K562 (cell line): ENCODE results near the gene PCYT1A. TPM values are rescaled to one million over a fixed set of nuclear protein-coding genes. Genes with fewer than 3 reads are reported as not detected.

Source experiments
- BRCA1 ChIP-seq, 2 experiments: fragments of 450-650 bp in 1 of 2; sonication (generic) in 1 of 2; formaldehyde crosslinking in 1 of 2; IDR thresholded peaks; 2 replicates each; pipeline versions ENCODE4 v1.5.0 to v1.6.1; 2017 to 2020; ENCODE audit warnings: mild to moderate bottlenecking in 1 of 2, missing genetic modification reagents in 1 of 2
- CC2D1A ChIP-seq: fragments of 450-650 bp; IDR thresholded peaks from 2 replicates; pipeline ENCODE4 v1.6.1; 2017; ENCODE audit warnings: mild to moderate bottlenecking
- CCNT2 ChIP-seq: IDR thresholded peaks from 2 replicates; pipeline ENCODE4 v1.6.1; 2011; ENCODE audit warnings: borderline replicate concordance, low read depth, mild to moderate bottlenecking, moderate library complexity, mixed read lengths, low read length; ENCODE audit not compliant: insufficient read length; ENCODE audit errors: extremely low read depth
- MBD2 ChIP-seq: sonication (generic); IDR thresholded peaks from 2 replicates; pipeline ENCODE4 v1.6.1; 2016; ENCODE audit warnings: low read depth, borderline replicate concordance
- MED1 ChIP-seq: sonication (generic); formaldehyde crosslinking; IDR thresholded peaks from 2 replicates; pipeline ENCODE4 v1.8.1; 2023; ENCODE audit warnings: missing genetic modification reagents, borderline replicate concordance
- NEUROD1 ChIP-seq: fragments of 150-350 bp; IDR thresholded peaks from 2 replicates; pipeline ENCODE4 v1.6.1; 2014; ENCODE audit warnings: borderline replicate concordance, low read length, low read depth; ENCODE audit not compliant: partially characterized antibody
- PHF8 ChIP-seq: fragments of 200-600 bp; sonication (generic); IDR thresholded peaks from 2 replicates; pipeline ENCODE4 v1.6.1; 2012; ENCODE audit warnings: mixed run types, mild to moderate bottlenecking, inconsistent platforms, low read length, moderate library complexity, borderline replicate concordance
- PTBP1 ChIP-seq: fragments of 200-400 bp; formaldehyde crosslinking; IDR thresholded peaks from 2 replicates; pipeline ENCODE4 v1.6.1; 2017; ENCODE audit warnings: low read depth, low read length
- PTTG1 ChIP-seq: fragments of 450-650 bp; IDR thresholded peaks from 2 replicates; pipeline ENCODE4 v1.6.1; 2016; ENCODE audit warnings: low read depth, mild to moderate bottlenecking, missing genetic modification characterization, missing compliant biosample characterization
- RB1 ChIP-seq: fragments of 450-650 bp; IDR thresholded peaks from 2 replicates; pipeline ENCODE4 v1.6.1; 2017; ENCODE audit warnings: low read depth, mild to moderate bottlenecking
- SMC3 ChIP-seq: conservative IDR thresholded peaks from 2 replicates; pipeline ENCODE4 v1.6.1; 2011; ENCODE audit warnings: low read depth, low read length, improper control_type of control experiment; ENCODE audit not compliant: insufficient read depth
- STAT5A ChIP-seq: IDR thresholded peaks from 2 replicates; pipeline ENCODE4 v1.6.1; 2012; ENCODE audit warnings: low read length, inconsistent platforms, borderline replicate concordance
- ZNF24 ChIP-seq: fragments of 450-650 bp; IDR thresholded peaks from 2 replicates; pipeline ENCODE4 v1.6.1; 2016
- ZNF263 ChIP-seq: sonication (generic); formaldehyde crosslinking; IDR thresholded peaks from 2 replicates; pipeline ENCODE4 v1.8.0; 2022; ENCODE audit warnings: mild to moderate bottlenecking, missing genetic modification reagents, borderline replicate concordance
- ZNF644 ChIP-seq: fragments of 200-800 bp; sonication (Bioruptor generic); IDR thresholded peaks from 2 replicates; pipeline ENCODE4 v1.6.1; 2016; ENCODE audit warnings: low read depth, missing genetic modification characterization, missing compliant biosample characterization
- polyA plus RNA-seq, 8 experiments: library from polyadenylated mRNA; depleted of rRNA in 4 of 8; stranded (reverse) in 5 of 8; unstranded in 3 of 8; fragments of >200 nt; fragmentation: Nextera tagmentation in 2 of 8; fragmentation: Illumina TruSeq in 1 of 8; extraction: Ambion mirVana in 2 of 8; extraction: Trizol in 1 of 8; gene quantifications; 2 replicates each; pipeline versions ENCODE4 v1.2.1 to v1.2.3, GENCODE V29; 2011 to 2014; ENCODE audit warnings: inconsistent platforms in 1 of 8, missing spikeins in 1 of 8
- total RNA-seq, 7 experiments: library from RNA; depleted of rRNA in 6 of 7; stranded (reverse); fragments of >200 nt in 6 of 7; fragmentation: Illumina TruSeq in 2 of 7; extraction: Trizol in 2 of 7; gene quantifications; 2 replicates each; pipeline versions ENCODE4 v1.2.1 to v1.2.3, GENCODE V29; 2011 to 2021; ENCODE audit warnings: low replicate concordance in 1 of 7
- TF ChIP-seq, protein P1 (sequence below): sonication (generic); formaldehyde crosslinking; IDR thresholded peaks from 2 replicates; pipeline ENCODE4 v1.8.1; 2022; ENCODE audit warnings: missing genetic modification reagents
- TF ChIP-seq, protein P2 (sequence below), 2 experiments: IDR thresholded peaks in 1 of 2; conservative IDR thresholded peaks in 1 of 2; 2 replicates each; pipeline ENCODE4 v1.6.1; 2016; ENCODE audit warnings: low read depth in 2 of 2, mild to moderate bottlenecking in 1 of 2, missing compliant biosample characterization in 1 of 2, missing genetic modification characterization in 1 of 2, moderate library complexity in 1 of 2
- TF ChIP-seq, protein P3 (sequence below): fragments of 450-650 bp; IDR thresholded peaks from 2 replicates; pipeline ENCODE4 v1.6.1; 2018; ENCODE audit warnings: mild to moderate bottlenecking, low read depth; ENCODE audit not compliant: partially characterized antibody
- TF ChIP-seq, protein P4 (sequence below): fragments of 250-450 bp; sonication (Bioruptor Pico); IDR thresholded peaks from 2 replicates; pipeline ENCODE4 v1.8.0; 2022; ENCODE audit warnings: moderate library complexity, mild to moderate bottlenecking, inconsistent platforms

The PCYT1A gene
- total and polyA plus RNA-seq, 9 of the 15 experiments (the other 6 are each of a cell fraction or from before 2014, with no cell fraction given), result 13.4 to 62.8 (median 49.4) TPM

DNA sequence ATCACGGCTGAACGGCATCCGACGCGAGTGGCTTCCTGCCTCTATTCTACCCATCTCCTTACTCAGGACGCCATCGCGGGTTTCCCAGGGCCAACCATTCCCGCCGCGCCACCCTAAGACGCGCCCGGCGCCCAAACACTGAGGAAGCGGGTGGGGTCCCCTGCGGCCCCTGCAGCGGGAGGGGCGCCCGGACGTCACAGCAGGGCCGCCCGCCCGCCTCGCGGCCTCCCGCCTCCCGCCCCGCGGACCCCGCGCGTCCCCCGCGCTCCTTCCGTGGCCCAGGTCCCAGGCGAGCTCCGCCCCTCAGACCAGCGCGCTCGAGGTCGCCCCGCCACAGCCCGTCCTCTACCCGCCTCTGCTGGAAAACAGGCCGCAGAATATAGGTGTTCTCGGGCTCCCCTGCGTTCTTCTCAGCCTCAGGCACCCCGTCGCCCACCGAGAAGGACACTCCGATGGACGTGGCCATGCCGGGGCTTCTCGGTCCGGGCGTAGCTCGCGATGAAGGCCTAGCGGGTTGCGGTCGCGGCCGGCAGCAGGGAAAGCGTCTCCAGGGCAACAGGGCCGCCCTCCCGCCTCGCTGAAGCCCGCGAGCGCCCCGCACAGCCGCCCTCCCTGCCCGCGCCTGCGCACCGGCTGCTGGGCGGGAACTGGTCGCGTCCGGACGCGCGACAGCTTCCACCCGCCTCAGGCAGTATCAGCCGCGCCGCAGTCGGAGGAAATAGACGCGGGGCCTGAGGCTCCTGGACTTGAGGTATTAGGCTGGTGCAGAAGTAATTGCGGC is 30.4 kb upstream of the PCYT1A start, which contains the start of gene DYNLT2B (continued):
- TF ChIP-seq, protein P1, sequence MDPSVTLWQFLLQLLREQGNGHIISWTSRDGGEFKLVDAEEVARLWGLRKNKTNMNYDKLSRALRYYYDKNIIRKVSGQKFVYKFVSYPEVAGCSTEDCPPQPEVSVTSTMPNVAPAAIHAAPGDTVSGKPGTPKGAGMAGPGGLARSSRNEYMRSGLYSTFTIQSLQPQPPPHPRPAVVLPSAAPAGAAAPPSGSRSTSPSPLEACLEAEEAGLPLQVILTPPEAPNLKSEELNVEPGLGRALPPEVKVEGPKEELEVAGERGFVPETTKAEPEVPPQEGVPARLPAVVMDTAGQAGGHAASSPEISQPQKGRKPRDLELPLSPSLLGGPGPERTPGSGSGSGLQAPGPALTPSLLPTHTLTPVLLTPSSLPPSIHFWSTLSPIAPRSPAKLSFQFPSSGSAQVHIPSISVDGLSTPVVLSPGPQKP, result no peak
- TF ChIP-seq PTBP1 (no peak), CCNT2 (peak; percentile 93), MBD2 (no peak), NEUROD1 (no peak), MED1 (CRISPR knock-in tag) (no peak), CC2D1A (no peak), PTTG1 (tag) (no peak), PHF8 (peak; percentile 83), RB1 (peak; percentile 90; the same call in 1 of the 2 replicates), ZNF263 (CRISPR knock-in tag) (no peak; the same call in 1 of the 2 replicates), SMC3 (0 out of 2 replicates have a peak, but pooled peaks have one; percentile 4), BRCA1 (IDR thresholded peaks at IDR 0.05) (no peak), BRCA1 (CRISPR knock-in tag; IDR thresholded peaks at IDR 0.05) (no peak), STAT5A (no peak), ZNF644 (tag) (no peak), ZNF24 (no peak)
- TF ChIP-seq, protein P2, sequence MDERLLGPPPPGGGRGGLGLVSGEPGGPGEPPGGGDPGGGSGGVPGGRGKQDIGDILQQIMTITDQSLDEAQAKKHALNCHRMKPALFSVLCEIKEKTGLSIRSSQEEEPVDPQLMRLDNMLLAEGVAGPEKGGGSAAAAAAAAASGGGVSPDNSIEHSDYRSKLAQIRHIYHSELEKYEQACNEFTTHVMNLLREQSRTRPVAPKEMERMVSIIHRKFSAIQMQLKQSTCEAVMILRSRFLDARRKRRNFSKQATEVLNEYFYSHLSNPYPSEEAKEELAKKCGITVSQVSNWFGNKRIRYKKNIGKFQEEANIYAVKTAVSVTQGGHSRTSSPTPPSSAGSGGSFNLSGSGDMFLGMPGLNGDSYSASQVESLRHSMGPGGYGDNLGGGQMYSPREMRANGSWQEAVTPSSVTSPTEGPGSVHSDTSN (CRISPR knock-in tag; IDR thresholded peaks at IDR 0.05; ENCODE audit: low read depth), result no peak
- TF ChIP-seq, protein P2 (tag; conservative IDR thresholded peaks at IDR 0.05; ENCODE audit: low read depth), result no peak
- TF ChIP-seq, protein P3, sequence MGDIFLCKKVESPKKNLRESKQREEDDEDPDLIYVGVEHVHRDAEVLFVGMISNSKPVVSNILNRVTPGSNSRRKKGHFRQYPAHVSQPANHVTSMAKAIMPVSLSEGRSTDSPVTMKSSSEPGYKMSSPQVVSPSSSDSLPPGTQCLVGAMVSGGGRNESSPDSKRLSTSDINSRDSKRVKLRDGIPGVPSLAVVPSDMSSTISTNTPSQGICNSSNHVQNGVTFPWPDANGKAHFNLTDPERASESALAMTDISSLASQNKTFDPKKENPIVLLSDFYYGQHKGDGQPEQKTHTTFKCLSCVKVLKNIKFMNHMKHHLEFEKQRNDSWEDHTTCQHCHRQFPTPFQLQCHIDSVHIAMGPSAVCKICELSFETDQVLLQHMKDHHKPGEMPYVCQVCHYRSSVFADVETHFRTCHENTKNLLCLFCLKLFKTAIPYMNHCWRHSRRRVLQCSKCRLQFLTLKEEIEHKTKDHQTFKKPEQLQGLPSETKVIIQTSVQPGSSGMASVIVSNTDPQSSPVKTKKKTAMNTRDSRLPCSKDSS, result no peak
- TF ChIP-seq, protein P4, sequence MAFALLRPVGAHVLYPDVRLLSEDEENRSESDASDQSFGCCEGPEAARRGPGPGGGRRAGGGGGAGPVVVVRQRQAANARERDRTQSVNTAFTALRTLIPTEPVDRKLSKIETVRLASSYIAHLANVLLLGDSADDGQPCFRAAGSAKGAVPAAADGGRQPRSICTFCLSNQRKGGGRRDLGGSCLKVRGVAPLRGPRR (CRISPR knock-in tag), result no peak
